ENCODE results near the gene AQP2.

The AQP2 gene

GRCh38 chr12:49920915-49921286 is 29.6 kb upstream of the AQP2 start:
- no peak for DNase-seq

GRCh38 chr12:49921299-49921698 is 29.2 kb upstream of the AQP2 start:
- DNase-seq = no peak

- DNase-seq = no peak
Observed at GRCh38 chr12:49921936-49922335, 28.6 kb upstream of the AQP2 start.

GRCh38 chr12:49922349-49923034 is 28.0 kb upstream of the AQP2 start:
- no peak for DNase-seq

- DNase-seq = no peak
Observed at GRCh38 chr12:49923035-49923644, 27.4 kb upstream of the AQP2 start.

GRCh38 chr12:49923880-49924556 is 26.5 kb upstream of the AQP2 start:
- no peak for DNase-seq

- no peak for DNase-seq
Observed at GRCh38 chr12:49924628-49925246, 25.8 kb upstream of the AQP2 start.

- DNase-seq = no peak
Observed at GRCh38 chr12:49925433-49926204, 24.9 kb upstream of the AQP2 start.

- DNase-seq = no peak
Observed at GRCh38 chr12:49928471-49928870, 22.1 kb upstream of the AQP2 start.

GRCh38 chr12:49929581-49929980 is 21.0 kb upstream of the AQP2 start:
- no peak for DNase-seq

GRCh38 chr12:49930515-49931288 is 19.8 kb upstream of the AQP2 start:
- no peak for DNase-seq

- DNase-seq = no peak
Observed at GRCh38 chr12:49932023-49932422, 18.5 kb upstream of the AQP2 start.

- DNase-seq = no peak
Observed at GRCh38 chr12:49932533-49933130, 17.9 kb upstream of the AQP2 start.

GRCh38 chr12:49933796-49934195 is 16.7 kb upstream of the AQP2 start:
- no peak for DNase-seq

- DNase-seq = no peak
Observed at GRCh38 chr12:49934505-49934904, 16.0 kb upstream of the AQP2 start.

- DNase-seq = no peak
Observed at GRCh38 chr12:49936925-49937324, 13.6 kb upstream of the AQP2 start.

- DNase-seq = no peak
Observed at GRCh38 chr12:49937639-49938300, 12.8 kb upstream of the AQP2 start.

GRCh38 chr12:49939307-49939706 is 11.2 kb upstream of the AQP2 start:
- no peak for DNase-seq

GRCh38 chr12:49939707-49940106 is 10.8 kb upstream of the AQP2 start:
- no peak for DNase-seq

- DNase-seq = no peak
Observed at GRCh38 chr12:49941556-49942511, 8.7 kb upstream of the AQP2 start.
